AG04450 (cell line): ENCODE results near the gene GNE. TPM values are rescaled to one million over a fixed set of nuclear protein-coding genes. Genes with fewer than 3 reads are reported as not detected.

Experiments
- CTCF ChIA-PET: fragments of 300-600, 350-600 bp; formaldehyde crosslinking; extraction: SDS; loops from one replicate; lab custom pipeline; 2022; ENCODE audit warnings: antibody characterized with exemption, inconsistent platforms; lab: Charles Lee
- POLR2A ChIA-PET: fragments of 350-600 bp; formaldehyde crosslinking; extraction: SDS; loops from one replicate; lab custom pipeline; 2021; ENCODE audit warnings: antibody characterized with exemption, inconsistent platforms; lab: Yijun Ruan, JAX
- DNase-seq: peaks from one replicate; pipeline ENCODE4 v3.0.0-alpha.2; 2011; ENCODE audit warnings: low read depth, low spot score
- H3K27ac ChIP-seq: one replicate; pipeline ENCODE4 v1.5.1; 2012; ENCODE audit warnings: low read depth, low read length, control low read depth
- H3K27me3 ChIP-seq: one replicate; pipeline ENCODE4 v1.6.0; 2012; ENCODE audit warnings: low read length; ENCODE audit not compliant: control insufficient read depth, insufficient read depth
- H3K4me3 ChIP-seq: 2 replicates; pipeline ENCODE4 v1.5.1; 2011; ENCODE audit warnings: mild to moderate bottlenecking, low read depth, low read length, control low read depth
- H3K9me3 ChIP-seq: 2 replicates; pipeline ENCODE4 v1.5.1; 2012; ENCODE audit warnings: low read length; ENCODE audit not compliant: control insufficient read depth, insufficient read depth
- CTCF ChIP-seq: IDR thresholded peaks from 2 replicates; pipeline ENCODE4 v1.5.1; 2011; ENCODE audit warnings: low read depth, low read length, control low read depth, inconsistent platforms
- polyA plus RNA-seq: library from polyadenylated mRNA; depleted of rRNA; stranded (reverse); fragments of >200 nt; gene quantifications from 2 replicates; pipeline ENCODE4 v1.2.3, GENCODE V29; 2011

The GNE gene
- polyA plus RNA-seq, 1 experiment = 17.4 TPM

- Histone ChIP-seq H3K4me3 (no peak overlapping the region), H3K27me3 (no peaks in the 10 kb centered on the region), H3K27ac (peak overlapping the region; percentile 11), H3K9me3 (no peaks in the 10 kb centered on the region)
- ChIA-PET POLR2A (no interaction called here), CTCF (no interaction called here)
- DNase-seq = no peak
- no peak for TF ChIP-seq CTCF
These were observed 44.3 kb downstream of the GNE start for GRCh38 chr9:36213989-36214388.

- no peak for DNase-seq
- no peak for TF ChIP-seq CTCF
- no peaks in the 10 kb centered on the region for H3K9me3 ChIP-seq
- no peak overlapping the region for H3K27ac ChIP-seq
- no peaks in the 10 kb centered on the region for H3K27me3 ChIP-seq
- no peak overlapping the region for H3K4me3 ChIP-seq
- CTCF ChIA-PET = interaction anchor here (0.6 to 1.0 kb wide), 2 partner anchors 34 to 448 kb away, joined by 3 read pairs; no protein-coding TSS in a partner anchor
- POLR2A ChIA-PET = no interaction called here
These were observed 44.9 kb downstream of the GNE start for GRCh38 chr9:36213387-36213786.

DNA sequence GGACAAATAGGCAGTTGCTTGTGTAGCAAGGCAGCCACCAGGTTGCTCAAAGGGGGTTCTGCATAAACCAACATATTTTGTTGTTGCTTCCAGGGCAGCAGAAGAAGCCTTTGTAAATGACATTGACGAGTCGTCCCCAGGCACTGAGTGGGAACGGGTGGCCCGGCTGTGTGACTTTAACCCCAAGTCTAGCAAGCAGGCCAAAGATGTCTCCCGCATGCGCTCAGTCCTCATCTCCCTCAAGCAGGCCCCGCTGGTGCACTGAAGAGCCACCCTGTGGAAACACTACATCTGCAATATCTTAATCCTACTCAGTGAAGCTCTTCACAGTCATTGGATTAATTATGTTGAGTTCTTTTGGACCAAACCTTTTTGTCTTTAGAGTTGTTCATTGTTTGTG is 46.7 kb downstream of the GNE start:
- Histone ChIP-seq H3K27ac (no peak overlapping the region), H3K4me3 (no peak overlapping the region), H3K9me3 (no peaks in the 10 kb centered on the region), H3K27me3 (no peaks in the 10 kb centered on the region)
- ChIA-PET CTCF (no interaction called here), POLR2A (no interaction called here)
- no peak for DNase-seq
- TF ChIP-seq CTCF = no peak

DNA sequence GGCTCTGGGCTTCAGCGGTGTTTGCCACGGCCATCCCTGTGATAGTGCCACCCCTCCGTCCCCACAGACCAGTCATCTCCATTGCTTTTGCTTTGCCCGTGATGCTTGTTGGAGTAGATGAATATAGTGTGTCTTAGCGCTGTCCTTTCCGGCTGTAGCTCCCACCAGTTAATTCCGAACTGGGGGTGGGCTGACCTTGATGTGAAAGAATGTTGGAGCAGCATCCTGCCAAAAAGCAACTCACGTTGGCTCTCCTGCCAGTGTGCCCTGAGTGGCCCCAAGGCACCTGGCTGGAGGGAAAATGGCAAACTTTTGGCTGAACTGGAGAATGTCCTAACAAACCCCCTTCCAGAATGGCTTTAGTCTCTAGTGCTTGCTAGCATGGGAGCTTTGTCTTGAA is 47.5 kb downstream of the GNE start:
- no peak for DNase-seq
- CTCF ChIA-PET = interaction anchor here (0.8 kb wide), 1 partner anchor 20 kb away, joined by 3 read pairs; the partner anchor contains the start of gene CLTA
- POLR2A ChIA-PET = no interaction called here
- no peak for TF ChIP-seq CTCF
- Histone ChIP-seq H3K9me3 (no peaks in the 10 kb centered on the region), H3K27ac (no peak overlapping the region), H3K27me3 (no peaks in the 10 kb centered on the region), H3K4me3 (no peak overlapping the region)

- Histone ChIP-seq H3K27me3 (no peaks in the 10 kb centered on the region), H3K4me3 (no peak overlapping the region), H3K9me3 (no peaks in the 10 kb centered on the region), H3K27ac (peak overlapping the region; percentile 89)
- POLR2A ChIA-PET = no interaction called here
- DNase-seq = no peak
- no peak for TF ChIP-seq CTCF
- CTCF ChIA-PET = interaction anchor here (1.0 kb wide), 1 partner anchor 19 kb away, joined by 5 read pairs; no protein-coding TSS in a partner anchor
These were observed 49.6 kb downstream of the GNE start for GRCh38 chr9:36208521-36209253.
